GM12892 (cell line): ENCODE data around the gene AKAP10.
"Not testable (repeated sequence)": the region's sequence is repeated elsewhere in the genome, so short reads cannot be mapped to it uniquely, and the experiment has no call there.

Source experiments
- DNase-seq: peaks from one replicate; pipeline ENCODE4 v3.0.0; 2011; ENCODE audit not compliant: insufficient read length
- FAIRE-seq: peaks from 2 replicates; lab custom pipeline; 2011; peaks lifted over from hg19 to GRCh38; lab: Jason Lieb, UNC
- POLR2A ChIP-seq: IDR thresholded peaks from 2 replicates; pipeline ENCODE4 v1.6.1; 2011; ENCODE audit warnings: low read depth, low read length, control low read depth
- POLR2AphosphoS5 ChIP-seq: IDR thresholded peaks from 2 replicates; pipeline ENCODE4 v1.6.1; 2011; ENCODE audit warnings: low read depth, low read length, control low read depth
- TAF1 ChIP-seq: IDR thresholded peaks from 2 replicates; pipeline ENCODE4 v1.6.1; 2011; ENCODE audit warnings: low read depth, mild to moderate bottlenecking, control low read depth, low read length, borderline replicate concordance

The AKAP10 gene

DNA sequence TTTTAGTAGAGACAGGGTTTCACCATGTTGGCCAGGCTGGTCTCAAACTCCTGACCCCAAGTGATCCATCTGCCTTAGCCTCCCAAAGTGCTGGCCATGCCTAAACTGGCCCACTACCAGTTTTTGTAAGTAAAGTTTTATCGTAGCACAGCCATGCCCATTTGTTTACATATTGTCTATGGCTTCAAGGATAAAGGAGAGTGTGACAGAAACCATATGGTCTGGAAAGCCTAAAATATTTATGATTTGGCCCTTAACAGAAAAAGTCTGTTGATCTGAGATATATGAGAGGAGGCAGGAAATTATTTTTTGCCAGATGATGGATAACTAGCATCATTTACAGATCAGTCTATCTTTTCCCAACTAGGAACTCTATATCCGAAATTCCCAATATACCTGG is 4.5 kb downstream of the AKAP10 start:
- FAIRE-seq = no peak
- TF ChIP-seq POLR2AphosphoS5 = no peak
- no peak for TF ChIP-seq POLR2A
- no peak for TF ChIP-seq TAF1
- DNase-seq = no peak

DNA sequence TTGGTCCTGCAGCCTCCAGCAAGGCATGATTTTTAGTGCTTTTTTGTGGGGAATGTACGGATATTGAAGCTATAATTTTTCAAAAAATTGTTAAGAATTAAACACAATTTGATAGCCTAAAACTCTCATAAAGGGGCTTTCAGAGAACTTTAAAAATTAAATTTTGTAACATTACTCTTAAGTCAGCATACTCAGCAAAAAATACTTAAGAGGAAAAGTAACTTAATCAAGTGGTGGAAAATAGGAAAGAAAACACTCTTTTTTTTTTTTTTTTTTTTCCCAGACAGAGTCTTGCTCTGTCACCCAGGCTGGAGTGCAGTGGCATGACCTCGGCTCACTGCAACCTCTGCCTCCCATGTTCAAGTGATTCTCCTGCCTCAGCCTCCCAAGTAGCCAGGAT is 14.7 kb downstream of the AKAP10 start:
- not testable (repeated sequence) for FAIRE-seq, DNase-seq

DNA sequence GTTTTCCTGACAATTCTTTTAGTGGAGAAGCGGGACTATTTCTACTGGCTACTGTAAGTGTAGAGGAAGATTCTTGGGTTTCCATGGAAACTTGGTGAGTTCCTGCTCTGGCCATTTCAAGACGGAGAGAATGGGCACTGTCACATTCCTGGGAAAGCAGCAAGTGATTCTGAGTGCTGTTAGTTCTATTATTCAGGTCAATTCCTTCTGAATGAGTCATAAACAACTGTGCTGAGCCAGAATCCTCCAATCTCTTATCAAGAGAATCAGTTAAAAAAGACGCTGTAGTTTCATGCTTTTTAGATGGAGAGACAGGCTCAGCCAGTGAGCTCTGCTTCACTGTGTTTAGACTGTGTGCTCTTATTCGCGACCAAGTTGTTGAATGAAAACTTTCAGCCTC is 19.6 kb downstream of the AKAP10 start:
- no peak for FAIRE-seq
- TF ChIP-seq POLR2AphosphoS5 = no peak
- no peak for TF ChIP-seq POLR2A
- TF ChIP-seq TAF1 = no peak
- DNase-seq = no peak

DNA sequence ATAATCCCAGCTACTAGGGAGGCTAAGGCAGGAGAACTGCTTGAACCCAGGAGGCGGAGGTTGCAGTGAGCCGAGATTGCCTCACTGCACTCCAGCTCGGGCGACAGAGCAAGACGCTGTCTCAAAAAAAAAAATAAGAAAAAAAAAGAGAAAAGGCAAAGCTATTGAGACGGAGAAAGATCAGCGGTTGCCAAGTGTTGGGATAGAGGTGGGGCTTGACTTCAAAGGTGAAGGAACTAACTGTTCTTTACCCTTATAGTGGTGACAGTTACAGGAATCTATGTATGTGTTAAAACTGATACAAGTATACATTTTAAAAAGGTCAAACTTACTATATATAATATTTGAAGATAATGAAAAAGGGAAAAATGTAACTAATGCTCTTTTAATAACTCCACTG is 22.5 kb downstream of the AKAP10 start:
- FAIRE-seq = no peak
- no peak for TF ChIP-seq POLR2AphosphoS5
- TF ChIP-seq TAF1 = no peak
- no peak for TF ChIP-seq POLR2A
- no peak for DNase-seq

DNA sequence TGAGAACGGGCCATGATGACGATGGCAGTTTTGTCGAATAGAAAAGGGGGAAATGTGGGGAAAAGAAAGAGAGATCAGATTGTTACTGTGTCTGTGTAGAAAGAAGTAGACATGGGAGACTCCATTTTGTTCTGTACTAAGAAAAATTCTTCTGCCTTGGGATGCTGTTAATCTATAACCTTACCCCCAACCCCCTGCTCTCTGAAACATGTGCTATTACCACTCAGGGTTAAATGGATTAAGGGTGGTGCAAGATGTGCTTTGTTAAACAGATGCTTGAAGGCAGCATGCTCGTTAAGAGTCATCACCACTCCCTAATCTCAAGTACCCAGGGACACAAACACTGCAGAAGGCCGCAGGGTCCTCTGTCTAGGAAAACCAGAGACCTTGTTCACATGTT is 26.2 kb downstream of the AKAP10 start:
- DNase-seq, FAIRE-seq: not testable (repeated sequence)

DNA sequence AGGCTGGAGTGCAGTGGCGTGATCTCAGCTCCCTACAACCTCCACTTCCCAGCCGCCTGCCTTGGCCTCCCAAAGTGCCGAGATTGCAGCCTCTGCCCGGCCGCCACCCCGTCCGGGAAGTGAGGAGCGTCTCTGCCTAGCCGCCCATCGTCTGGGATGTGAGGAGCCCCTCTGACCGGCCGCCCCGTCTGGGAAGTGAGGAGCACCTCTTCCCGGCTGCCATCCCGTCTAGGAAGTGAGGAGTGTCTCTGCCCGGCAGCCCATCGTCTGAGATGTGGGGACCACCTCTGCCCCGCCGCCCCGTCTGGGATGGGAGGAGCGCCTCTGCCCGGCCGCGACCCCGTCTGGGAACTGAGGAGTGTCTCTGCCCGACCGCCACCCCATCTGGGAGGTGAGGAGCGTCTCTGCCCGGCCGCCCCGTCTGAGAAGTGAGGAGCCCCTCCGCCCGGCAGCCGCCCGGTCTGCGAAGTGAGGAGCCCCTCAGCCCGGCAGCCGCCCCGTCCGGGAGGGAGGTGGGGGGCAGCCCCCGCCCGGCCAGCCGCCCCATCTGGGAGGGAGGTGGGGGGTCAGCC is 26.9 kb downstream of the AKAP10 start:
- not testable (repeated sequence) for FAIRE-seq

DNA sequence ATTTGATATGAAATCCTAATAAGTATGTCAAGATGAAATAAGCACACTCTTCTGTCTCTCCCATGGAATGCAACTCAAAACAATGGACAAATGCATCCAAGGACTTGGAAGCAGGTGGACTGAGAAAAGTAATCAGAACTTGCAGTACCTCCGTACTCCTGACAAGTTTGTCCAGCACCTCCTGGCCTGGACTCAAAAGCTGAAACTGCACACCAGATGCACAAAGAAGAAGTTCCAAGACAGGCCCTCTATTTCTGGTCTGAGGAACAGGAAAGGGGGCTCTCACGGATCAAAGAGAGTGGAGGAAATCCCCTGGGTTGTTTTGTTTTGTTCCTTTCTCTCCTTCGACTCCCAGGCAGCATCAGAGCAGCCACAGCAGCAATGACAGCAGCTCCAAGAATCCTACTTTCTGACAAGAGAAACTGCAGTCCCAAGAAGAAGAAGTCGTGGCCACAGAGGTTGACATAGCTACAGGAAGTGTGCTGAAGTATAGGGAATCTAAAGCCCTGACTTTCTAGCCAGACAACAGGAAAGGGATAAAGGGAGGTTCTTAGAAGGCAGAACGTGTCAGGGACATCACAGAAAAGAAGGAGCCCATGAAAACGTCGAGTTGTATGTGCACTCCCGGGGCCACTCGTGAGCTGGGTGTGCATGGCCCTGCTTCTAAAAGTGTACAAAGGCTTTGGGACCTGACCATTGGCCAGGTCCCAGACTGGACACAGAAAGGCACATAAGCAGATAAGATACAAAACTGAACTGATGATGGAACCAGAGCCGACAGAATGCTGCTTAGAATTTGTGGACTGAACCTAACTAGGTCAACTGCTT is 29.3 kb downstream of the AKAP10 start:
- DNase-seq (no peak), FAIRE-seq (no peak)

More for the DNA sequence above, 26.9 kb downstream of the AKAP10 start:
- DNase-seq = not testable (repeated sequence)

DNA sequence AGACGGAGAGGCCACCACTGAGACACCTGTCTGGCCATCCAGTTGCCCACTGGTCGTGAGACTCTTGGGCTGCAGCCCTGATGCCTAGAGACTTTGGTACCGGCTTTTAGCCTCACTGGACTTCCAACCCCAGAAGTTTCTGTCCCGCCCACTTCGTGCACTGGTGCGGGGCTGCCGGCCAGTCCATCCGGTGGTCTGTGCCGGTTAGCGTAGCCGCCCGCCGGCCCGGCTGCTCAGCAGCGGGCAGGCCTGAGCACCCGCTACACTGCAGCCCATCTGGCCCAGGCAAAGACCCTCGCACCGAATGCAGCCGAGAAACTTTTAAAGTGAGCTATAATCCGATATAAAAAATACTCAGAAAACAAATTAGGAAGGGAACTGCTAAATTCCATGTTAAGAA is 30.7 kb downstream of the AKAP10 start:
- TF ChIP-seq POLR2A = no peak
- no peak for TF ChIP-seq POLR2AphosphoS5
- TF ChIP-seq TAF1 = no peak
- no peak for FAIRE-seq
- no peak for DNase-seq

More for the DNA sequence above, 29.3 kb downstream of the AKAP10 start:
- no peak for TF ChIP-seq TAF1
- TF ChIP-seq POLR2AphosphoS5 = no peak

DNA sequence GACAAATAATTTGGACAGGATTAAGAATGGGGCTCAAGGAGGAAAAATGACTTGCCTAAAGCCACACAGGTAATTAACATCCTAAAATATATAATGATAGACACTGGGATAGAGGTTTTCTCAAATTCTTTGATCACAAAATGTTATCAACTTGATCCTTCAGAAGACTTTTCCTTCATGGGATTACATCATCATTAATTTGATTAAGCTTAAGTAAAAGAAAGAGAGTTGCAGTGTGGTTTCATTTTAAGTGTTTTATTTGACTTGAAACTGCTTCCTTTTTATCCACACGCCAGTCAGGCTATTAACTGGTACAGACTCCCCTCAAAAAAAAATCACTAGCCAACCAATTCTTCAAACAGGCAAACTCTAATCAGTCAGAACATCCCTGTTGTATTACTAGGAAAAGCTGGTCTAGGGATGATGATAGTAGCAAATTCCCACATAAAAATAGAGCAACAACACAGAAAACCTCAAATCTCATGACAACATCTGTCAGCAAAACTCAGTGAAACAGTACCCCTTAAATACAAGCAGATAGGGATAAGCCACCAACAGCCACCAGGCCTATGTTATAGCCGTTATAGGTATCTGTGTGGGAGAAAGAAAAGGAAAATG is 32.5 kb downstream of the AKAP10 start:
- TF ChIP-seq POLR2AphosphoS5 (no peak), TAF1 (no peak), POLR2A (no peak)
- no peak for FAIRE-seq
- DNase-seq = no peak

DNA sequence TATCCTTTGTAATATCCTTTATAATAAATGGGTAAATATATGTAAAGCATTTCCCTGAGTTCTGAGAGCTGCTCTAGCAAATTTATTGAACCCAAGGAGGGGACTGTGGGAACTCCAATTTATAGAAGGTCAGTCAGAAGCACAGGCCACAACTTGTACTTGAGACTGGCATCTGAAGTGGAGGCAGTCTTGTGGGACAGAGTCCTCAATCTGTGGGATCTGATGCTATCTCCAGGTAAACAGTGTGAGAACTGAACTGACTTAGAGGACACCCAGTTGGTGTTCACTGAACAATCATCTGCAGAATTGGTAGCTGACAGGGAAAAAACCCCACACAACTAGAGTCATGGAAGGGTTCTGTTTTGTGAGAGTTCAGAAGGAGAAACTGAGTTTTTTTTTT is 34.0 kb downstream of the AKAP10 start:
- TF ChIP-seq POLR2A (no peak), POLR2AphosphoS5 (no peak), TAF1 (no peak)
- DNase-seq = no peak
- FAIRE-seq = no peak

DNA sequence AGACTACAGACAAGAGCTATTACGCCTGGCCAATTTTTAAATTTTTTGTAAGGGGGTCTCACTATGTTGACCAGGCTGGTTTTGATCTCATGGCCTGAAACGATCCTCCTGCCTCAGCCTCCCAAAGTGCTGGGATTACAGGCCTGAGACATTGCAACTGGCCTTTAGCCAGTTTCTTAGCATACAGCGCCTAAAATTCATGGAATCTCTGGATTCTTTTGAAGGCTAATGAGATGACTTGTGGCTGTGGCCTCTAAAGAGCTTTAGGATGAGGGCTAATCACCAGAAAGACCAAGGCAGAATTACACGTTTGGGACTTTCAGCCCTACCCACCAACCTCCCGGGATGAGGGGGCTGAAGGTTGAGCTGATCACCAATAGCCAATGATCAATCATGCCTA is 34.6 kb downstream of the AKAP10 start:
- FAIRE-seq = no peak
- DNase-seq = no peak
- TF ChIP-seq POLR2A (no peak), TAF1 (no peak), POLR2AphosphoS5 (no peak)

DNA sequence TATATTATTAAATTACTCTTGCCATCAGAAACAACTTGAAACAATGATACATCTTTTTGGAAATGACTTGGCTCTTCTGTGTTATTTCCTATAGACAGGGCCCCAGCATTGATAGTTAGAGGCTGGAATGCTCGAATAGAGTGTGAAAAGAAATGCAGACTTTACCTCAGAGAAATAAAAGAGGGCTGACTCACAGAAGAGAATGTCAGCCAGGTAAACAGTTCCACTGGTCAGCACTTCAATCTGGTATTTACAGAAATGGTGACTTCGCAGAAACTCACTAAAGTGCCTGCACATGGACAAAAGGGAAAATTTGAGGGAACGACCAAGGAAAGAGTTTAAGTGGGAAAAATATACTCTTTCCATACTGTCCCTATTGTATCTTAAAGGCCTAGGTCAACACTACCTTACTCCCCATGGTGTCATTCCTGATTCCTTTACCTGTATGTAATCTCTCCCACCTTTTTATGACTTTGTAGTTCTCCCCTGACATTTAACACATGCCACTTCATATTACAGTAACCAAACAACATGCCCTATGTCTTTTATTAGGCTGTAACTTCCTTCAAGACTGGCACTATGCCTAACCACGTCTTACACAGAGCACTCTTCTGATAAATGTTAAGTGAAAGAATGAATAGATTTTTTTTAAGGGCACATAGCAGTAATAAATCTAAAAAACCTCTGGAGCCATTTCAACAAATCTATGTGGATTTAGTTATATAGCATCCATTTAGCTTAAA is 36.7 kb downstream of the AKAP10 start:
- no peak for FAIRE-seq
- DNase-seq = no peak

More for the DNA sequence above, 36.7 kb downstream of the AKAP10 start:
- no peak for TF ChIP-seq TAF1
- no peak for TF ChIP-seq POLR2AphosphoS5
- TF ChIP-seq POLR2A = no peak
